HEK293 (cell line): ENCODE results near the gene THSD4.

Source experiments
- BCL11A ChIP-seq: fragments of 450-650 bp; formaldehyde crosslinking; IDR thresholded peaks from 2 replicates; pipeline ENCODE4 v1.5.1; 2016; ENCODE audit warnings: low read depth, missing biosample characterization, missing genetic modification characterization
- GFI1B ChIP-seq: fragments of 450-650 bp; formaldehyde crosslinking; IDR thresholded peaks from 2 replicates; pipeline ENCODE4 v1.5.1; 2016; ENCODE audit warnings: missing biosample characterization, missing genetic modification characterization
- GLIS1 ChIP-seq: fragments of 450-650 bp; formaldehyde crosslinking; IDR thresholded peaks from 2 replicates; pipeline ENCODE4 v1.5.1; 2016; ENCODE audit warnings: missing biosample characterization, missing genetic modification characterization
- HOXD13 ChIP-seq: sonication (generic); formaldehyde crosslinking; IDR thresholded peaks from 2 replicates; pipeline ENCODE4 v1.8.0; 2022; ENCODE audit warnings: missing genetic modification reagents, borderline replicate concordance
- INSM2 ChIP-seq: fragments of 450-650 bp; formaldehyde crosslinking; IDR thresholded peaks from 2 replicates; pipeline ENCODE4 v1.5.1; 2016; ENCODE audit warnings: missing biosample characterization, missing genetic modification characterization
- KLF16 ChIP-seq: fragments of 450-650 bp; formaldehyde crosslinking; IDR thresholded peaks from 2 replicates; pipeline ENCODE4 v1.5.1; 2017; ENCODE audit warnings: missing biosample characterization, missing genetic modification characterization
- MYNN ChIP-seq: fragments of 450-650 bp; formaldehyde crosslinking; IDR thresholded peaks from 2 replicates; pipeline ENCODE4 v1.5.1; 2016; ENCODE audit warnings: missing biosample characterization, missing genetic modification characterization, borderline replicate concordance
- OVOL3 ChIP-seq: fragments of 450-650 bp; formaldehyde crosslinking; IDR thresholded peaks from 2 replicates; pipeline ENCODE4 v1.5.1; 2016; ENCODE audit warnings: missing biosample characterization, missing genetic modification characterization
- PBX3 ChIP-seq: sonication (generic); formaldehyde crosslinking; IDR thresholded peaks from 2 replicates; pipeline ENCODE4 v1.8.1; 2022; ENCODE audit warnings: mild to moderate bottlenecking, moderate library complexity, missing genetic modification reagents
- PRDM6 ChIP-seq: fragments of 450-650 bp; formaldehyde crosslinking; IDR thresholded peaks from 2 replicates; pipeline ENCODE4 v1.5.1; 2017; ENCODE audit warnings: missing biosample characterization, missing genetic modification characterization
- REPIN1 ChIP-seq: fragments of 450-650 bp; formaldehyde crosslinking; IDR thresholded peaks from 2 replicates; pipeline ENCODE4 v1.5.1; 2017; ENCODE audit warnings: missing biosample characterization, missing genetic modification characterization, low read depth
- TSHZ1 ChIP-seq: fragments of 450-650 bp; formaldehyde crosslinking; IDR thresholded peaks from 2 replicates; pipeline ENCODE4 v1.5.1; 2016; ENCODE audit warnings: missing biosample characterization, missing genetic modification characterization, borderline replicate concordance
- ZBTB17 ChIP-seq: fragments of 450-650 bp; formaldehyde crosslinking; IDR thresholded peaks from 2 replicates; pipeline ENCODE4 v1.5.1; 2016; ENCODE audit warnings: missing biosample characterization, missing genetic modification characterization
- ZNF148 ChIP-seq: fragments of 450-650 bp; formaldehyde crosslinking; IDR thresholded peaks from 2 replicates; pipeline ENCODE4 v1.5.0; 2017; ENCODE audit warnings: missing biosample characterization, missing genetic modification characterization, borderline replicate concordance
- ZNF2 ChIP-seq: fragments of 450-650 bp; formaldehyde crosslinking; IDR thresholded peaks from 2 replicates; pipeline ENCODE4 v1.5.1; 2016; ENCODE audit warnings: missing biosample characterization, missing genetic modification characterization
- ZNF202 ChIP-seq: fragments of 450-650 bp; formaldehyde crosslinking; IDR thresholded peaks from 2 replicates; pipeline ENCODE4 v1.5.1; 2016; ENCODE audit warnings: missing biosample characterization, missing genetic modification characterization, borderline replicate concordance
- ZNF214 ChIP-seq: fragments of 450-650 bp; formaldehyde crosslinking; IDR thresholded peaks from 2 replicates; pipeline ENCODE4 v1.5.1; 2017; ENCODE audit warnings: missing biosample characterization, mild to moderate bottlenecking, missing genetic modification characterization, borderline replicate concordance
- ZNF248 ChIP-seq: fragments of 450-650 bp; formaldehyde crosslinking; IDR thresholded peaks from 2 replicates; pipeline ENCODE4 v1.5.1; 2017; ENCODE audit warnings: missing biosample characterization, missing genetic modification characterization
- ZNF350 ChIP-seq: fragments of 450-650 bp; formaldehyde crosslinking; IDR thresholded peaks from 2 replicates; pipeline ENCODE4 v1.5.0; 2017; ENCODE audit warnings: missing biosample characterization, mild to moderate bottlenecking, missing genetic modification characterization
- ZNF423 ChIP-seq: fragments of 450-650 bp; formaldehyde crosslinking; IDR thresholded peaks from 2 replicates; pipeline ENCODE4 v1.5.1; 2016; ENCODE audit warnings: missing biosample characterization, missing genetic modification characterization
- ZNF544 ChIP-seq: fragments of 450-650 bp; formaldehyde crosslinking; IDR thresholded peaks from 2 replicates; pipeline ENCODE4 v1.5.0; 2017; ENCODE audit warnings: missing biosample characterization, missing genetic modification characterization
- ZNF571 ChIP-seq: fragments of 450-650 bp; formaldehyde crosslinking; IDR thresholded peaks from 2 replicates; pipeline ENCODE4 v1.5.0; 2017; ENCODE audit warnings: missing biosample characterization, missing genetic modification characterization
- ZNF660 ChIP-seq: fragments of 450-650 bp; IDR thresholded peaks from 2 replicates; pipeline ENCODE4 v1.5.1; 2018; ENCODE audit warnings: missing biosample characterization, mild to moderate bottlenecking, missing genetic modification characterization
- ZNF747 ChIP-seq: fragments of 450-650 bp; formaldehyde crosslinking; IDR thresholded peaks from 2 replicates; pipeline ENCODE4 v1.5.1; 2016; ENCODE audit warnings: missing biosample characterization, missing genetic modification characterization
- ZNF792 ChIP-seq: fragments of 450-650 bp; formaldehyde crosslinking; IDR thresholded peaks from 2 replicates; pipeline ENCODE4 v1.5.1; 2016; ENCODE audit warnings: missing biosample characterization, missing genetic modification characterization
- ZSCAN16 ChIP-seq: fragments of 450-650 bp; formaldehyde crosslinking; IDR thresholded peaks from 2 replicates; pipeline ENCODE4 v1.5.1; 2016; ENCODE audit warnings: missing biosample characterization, missing genetic modification characterization

The THSD4 gene

GRCh38 chr15:71747128-71748083, 632.1 kb downstream of the THSD4 start (continued):
- peak; percentile 97 for TF ChIP-seq TSHZ1 (tag by site-specific recombination)
- TF ChIP-seq ZNF148 (tag by site-specific recombination): 0 out of 2 replicates have a peak, but pooled peaks have one; percentile 52
- TF ChIP-seq ZNF792 (tag by site-specific recombination): 0 out of 2 replicates have a peak, but pooled peaks have one; percentile 11
- TF ChIP-seq ZNF214 (tag by site-specific recombination): 0 out of 2 replicates have a peak, but pooled peaks have one; percentile 31
- no peak for TF ChIP-seq PBX3
- peak; percentile 6; the same call in 1 of the 2 replicates for TF ChIP-seq GLIS1 (tag by site-specific recombination)
- peak; percentile 100 for TF ChIP-seq GFI1B (tag by site-specific recombination)
- TF ChIP-seq MYNN (tag by site-specific recombination): no peak
- peak; percentile 44; the same call in 1 of the 2 replicates for TF ChIP-seq ZNF2 (tag by site-specific recombination)
- TF ChIP-seq REPIN1 (tag by site-specific recombination): no peak
- peak; percentile 61; the same call in 1 of the 2 replicates for TF ChIP-seq KLF16 (tag by site-specific recombination)
- peak; percentile 90 for TF ChIP-seq OVOL3 (tag by site-specific recombination)
- peak; percentile 4; the same call in 1 of the 2 replicates for TF ChIP-seq ZBTB17 (tag by site-specific recombination)
- no peak for TF ChIP-seq ZNF747 (tag by site-specific recombination)
- no peak for TF ChIP-seq ZNF202
- TF ChIP-seq ZSCAN16 (tag by site-specific recombination): no peak
- no peak for TF ChIP-seq ZNF571 (tag by site-specific recombination)
- TF ChIP-seq ZNF248 (tag by site-specific recombination): no peak; the same call in 1 of the 2 replicates
- TF ChIP-seq ZNF660 (tag by site-specific recombination): peak; percentile 77; the same call in 1 of the 2 replicates
- TF ChIP-seq INSM2: peak; percentile 96
- TF ChIP-seq ZNF423: 0 out of 2 replicates have a peak, but pooled peaks have one; percentile 6
- peak; percentile 89 for TF ChIP-seq HOXD13 (CRISPR knock-in tag)
- TF ChIP-seq BCL11A: peak; percentile 94; the same call in 1 of the 2 replicates
- TF ChIP-seq ZNF544 (tag by site-specific recombination): no peak
- peak; percentile 51 for TF ChIP-seq ZNF350 (tag by site-specific recombination)
- TF ChIP-seq PRDM6: peak; percentile 91
